GM19351 (cell line): ENCODE results near the gene MNS1.
"Not testable (repeated sequence)": the region's sequence is repeated elsewhere in the genome, so short reads cannot be mapped to it uniquely, and the experiment has no call there.

Source experiments
- ATAC-seq: cut with Tn5 transposase; IDR thresholded peaks from one replicate; pipeline ENCODE4 v1.9.1; 2021; ENCODE audit warnings: mild to moderate bottlenecking, moderate library complexity; ENCODE audit not compliant: unreplicated experiment

Gene MNS1

DNA sequence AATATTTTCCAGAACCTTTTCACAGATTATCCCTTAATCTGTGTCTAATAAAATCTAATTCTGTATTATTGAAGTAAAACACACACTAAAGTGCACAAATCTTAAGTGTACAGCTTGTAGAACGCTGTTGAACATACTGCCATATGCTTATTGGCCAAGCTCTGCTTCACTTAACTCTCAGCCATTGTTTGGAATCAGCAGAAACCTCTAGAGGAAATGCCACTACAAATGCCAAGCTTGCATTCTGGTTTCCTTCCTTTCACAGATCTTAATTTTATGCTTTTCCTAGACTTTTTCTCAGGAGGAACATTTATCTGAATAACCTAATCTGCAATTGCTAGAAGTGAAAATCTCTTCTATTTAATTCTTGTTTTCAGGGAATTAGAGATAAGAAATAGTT lies 10.1 kb downstream of the MNS1 start:
- no peak for ATAC-seq

DNA sequence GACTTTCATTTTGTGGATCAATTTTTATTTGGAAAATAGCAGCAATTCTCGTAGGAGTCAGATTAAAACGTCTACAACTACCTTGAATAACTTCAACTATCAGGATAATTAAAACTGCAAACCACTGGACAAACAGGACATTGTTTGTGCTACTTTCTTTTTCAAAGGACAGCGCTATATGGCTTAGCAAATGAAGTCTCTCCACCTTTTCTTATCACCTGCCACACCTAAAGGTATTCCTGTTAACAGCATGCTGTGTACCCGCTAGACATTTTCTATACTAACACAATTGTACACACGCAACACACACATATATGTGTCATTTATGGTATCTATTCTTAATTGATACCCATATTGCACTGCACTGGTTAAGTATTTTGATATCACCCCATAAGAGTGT lies 19.2 kb downstream of the MNS1 start:
- ATAC-seq, result no peak

DNA sequence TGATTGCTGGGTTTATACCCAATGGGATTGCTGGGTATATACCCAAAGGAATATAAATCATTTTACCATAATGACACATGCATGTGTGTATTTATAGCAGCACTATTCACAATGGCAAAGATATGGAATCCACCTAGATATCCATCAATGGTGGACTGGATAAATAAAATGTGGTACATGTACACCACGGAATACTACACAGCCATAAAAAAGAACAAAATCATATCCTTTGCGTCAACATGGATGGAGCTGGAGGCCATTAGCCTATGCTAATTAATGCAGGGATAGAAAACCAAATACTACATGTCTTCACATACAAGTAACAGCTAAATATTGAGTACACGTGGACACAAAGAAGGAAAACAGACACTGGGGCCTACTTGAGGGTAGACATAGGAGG lies 22.6 kb downstream of the MNS1 start:
- no peak for ATAC-seq

DNA sequence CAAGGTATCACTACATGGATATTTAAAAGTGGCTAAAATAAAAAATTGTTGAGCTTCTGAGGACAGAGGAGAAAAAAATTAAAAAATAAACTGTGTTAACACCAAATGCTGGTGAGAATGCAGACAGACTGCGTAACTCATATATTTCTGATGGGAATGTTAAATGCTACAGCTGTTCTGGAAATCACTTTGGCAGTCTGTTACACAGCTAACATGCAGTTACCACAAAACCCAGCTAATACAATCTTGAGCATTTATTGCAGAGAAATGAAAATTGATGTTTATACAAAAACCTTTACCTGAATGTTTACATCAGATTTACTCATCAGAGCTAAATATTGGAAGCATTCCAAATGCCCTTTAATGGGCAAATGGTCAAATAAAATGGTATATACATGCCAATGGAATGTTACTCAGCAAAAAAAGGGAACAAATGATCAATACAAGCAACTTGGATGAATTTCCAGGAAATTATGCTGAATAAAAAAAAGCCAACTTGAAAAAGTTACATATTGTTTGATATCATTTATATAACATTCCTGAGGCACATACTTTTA lies 24.6 kb downstream of the MNS1 start:
- no peak for ATAC-seq

DNA sequence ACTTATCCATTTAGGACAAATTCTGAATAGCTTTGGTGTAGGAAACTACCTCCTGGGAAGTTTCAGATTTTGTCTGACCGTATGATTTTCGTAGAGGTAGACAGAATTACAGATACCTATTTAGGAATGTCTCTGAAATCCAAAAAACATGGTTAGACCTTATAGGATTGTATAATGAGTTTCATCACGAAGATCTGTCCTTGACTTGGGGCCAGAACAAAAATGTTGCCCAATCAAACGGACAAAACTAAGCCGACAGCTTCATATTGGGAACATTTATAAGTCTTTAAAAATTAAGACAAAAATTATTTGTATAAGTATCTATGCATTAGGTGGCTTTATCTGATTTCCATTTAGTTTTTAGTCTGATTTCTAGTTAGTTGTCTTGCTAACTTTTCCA lies 32.6 kb downstream of the MNS1 start:
- ATAC-seq, result no peak

DNA sequence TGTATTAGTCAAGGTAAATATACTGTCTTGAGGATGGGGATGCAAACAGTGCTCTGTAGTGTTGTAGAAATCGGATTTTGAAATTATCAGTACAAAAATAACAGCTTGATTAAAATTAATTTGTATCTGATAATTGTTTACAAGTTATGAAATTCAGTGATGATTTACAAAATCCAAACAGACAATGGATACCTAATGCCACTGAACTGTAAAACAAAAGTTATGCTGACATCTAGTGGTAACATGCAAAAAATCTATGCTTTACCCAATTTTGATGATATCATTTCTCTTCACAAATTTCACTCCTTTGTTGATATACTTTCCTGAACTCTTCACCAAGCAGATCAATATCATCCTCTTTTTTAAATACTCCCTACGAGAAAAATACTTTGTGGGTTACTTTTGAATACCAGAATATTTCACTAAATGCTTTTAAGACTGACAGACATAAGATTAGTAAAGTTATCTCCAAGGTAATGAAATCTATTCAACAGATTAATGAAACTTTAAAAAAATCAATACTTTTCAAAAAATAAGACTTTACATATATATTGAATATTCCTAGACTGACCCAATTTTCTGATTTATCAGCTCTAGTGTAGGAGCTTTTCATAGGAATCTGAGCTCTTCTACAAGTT lies 36.0 kb downstream of the MNS1 start:
- no peak for ATAC-seq

DNA sequence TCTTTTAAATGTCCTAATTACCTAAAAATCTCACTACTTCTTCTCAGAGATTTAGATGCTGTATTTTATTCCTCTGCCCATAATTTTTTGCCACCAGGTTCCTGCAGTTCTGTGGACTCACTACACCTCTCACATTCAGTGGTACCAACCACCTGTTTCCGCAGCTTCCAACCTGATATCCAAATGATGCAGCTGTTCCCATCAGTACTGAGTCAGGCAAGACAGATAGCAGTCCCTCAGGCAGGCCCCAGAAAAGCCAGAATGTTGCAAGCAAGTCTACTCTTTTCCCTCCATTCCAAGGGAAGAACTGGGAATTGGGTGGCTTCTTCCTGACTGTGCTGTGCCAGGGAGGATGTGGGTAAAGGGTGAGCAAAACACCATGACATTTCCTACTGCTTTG lies 39.0 kb downstream of the MNS1 start:
- ATAC-seq, result no peak

DNA sequence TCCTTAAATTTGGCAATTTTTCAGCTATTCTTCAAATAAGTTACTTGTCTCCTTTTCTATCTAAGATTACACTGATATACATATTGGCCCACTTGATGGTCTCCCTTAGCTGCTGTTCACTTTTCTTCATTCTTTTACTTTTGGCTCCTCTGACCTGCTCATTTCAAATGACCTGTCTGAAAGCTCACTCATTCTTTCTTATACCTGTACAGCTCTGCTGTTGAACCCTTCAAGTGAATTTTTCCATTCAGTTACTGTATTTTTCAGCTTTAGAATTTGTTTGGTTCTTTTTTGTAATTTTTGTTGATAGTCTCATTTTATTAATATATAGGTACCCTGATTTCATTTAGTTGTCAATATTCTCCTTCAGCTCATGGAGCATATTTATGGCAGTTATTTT lies 39.7 kb downstream of the MNS1 start:
- no peak for ATAC-seq

DNA sequence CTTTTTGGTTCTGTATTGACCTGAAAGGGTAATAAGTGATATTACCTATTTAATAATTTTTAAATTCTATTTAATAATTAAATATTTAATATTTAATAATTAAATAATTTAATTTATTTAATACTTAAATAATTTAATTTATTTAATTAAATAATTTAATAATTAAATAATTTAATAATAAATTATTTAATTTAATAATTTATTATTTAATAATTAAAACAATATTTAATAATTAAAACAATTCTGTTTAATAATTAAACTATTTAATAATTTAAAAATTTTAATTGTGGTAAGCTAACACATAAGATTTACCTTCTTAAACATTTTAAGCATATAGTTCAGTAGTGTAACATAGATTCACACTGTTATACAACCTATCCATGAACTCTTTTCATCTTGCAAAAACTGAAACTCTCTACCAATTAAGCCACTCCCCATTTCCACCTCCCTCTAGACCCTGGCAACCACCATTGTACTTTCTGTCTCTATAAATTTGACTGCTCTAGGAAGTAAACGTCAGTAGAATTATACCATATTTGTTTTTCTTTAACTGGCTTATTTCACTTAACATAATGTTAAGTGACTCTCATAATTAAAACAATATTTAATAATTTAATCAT lies 51.7 kb downstream of the MNS1 start:
- not testable (repeated sequence) for ATAC-seq

DNA sequence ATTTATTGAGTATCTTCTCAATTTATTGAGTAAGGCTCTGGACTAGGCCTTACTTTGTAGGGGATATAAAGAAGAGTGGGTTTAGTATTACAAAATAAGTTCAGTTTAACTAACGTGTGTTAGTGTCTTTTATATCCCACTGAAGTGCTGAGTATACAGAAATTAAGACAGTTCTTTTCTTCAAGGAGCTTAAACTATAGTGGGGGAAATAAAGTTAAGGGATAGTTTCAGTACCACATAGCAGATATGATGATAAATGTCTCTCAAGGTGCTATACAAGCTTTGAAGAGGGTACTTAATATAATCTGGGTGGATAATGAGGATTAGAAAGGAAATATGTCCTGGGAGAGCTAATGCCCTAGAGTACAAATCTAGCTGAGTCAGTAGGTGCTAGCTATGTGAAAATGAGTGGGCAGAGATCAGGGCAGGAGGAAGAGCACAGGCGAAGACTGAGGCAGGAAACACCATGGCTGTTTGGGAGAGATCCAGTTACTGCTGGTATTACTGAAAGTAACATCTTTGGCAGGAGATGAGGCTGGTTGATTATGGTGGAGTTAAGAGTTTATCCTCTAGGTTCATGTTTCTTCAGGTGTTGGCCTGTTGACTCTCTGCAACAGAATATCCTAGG lies 53.7 kb downstream of the MNS1 start:
- ATAC-seq, result no peak

DNA sequence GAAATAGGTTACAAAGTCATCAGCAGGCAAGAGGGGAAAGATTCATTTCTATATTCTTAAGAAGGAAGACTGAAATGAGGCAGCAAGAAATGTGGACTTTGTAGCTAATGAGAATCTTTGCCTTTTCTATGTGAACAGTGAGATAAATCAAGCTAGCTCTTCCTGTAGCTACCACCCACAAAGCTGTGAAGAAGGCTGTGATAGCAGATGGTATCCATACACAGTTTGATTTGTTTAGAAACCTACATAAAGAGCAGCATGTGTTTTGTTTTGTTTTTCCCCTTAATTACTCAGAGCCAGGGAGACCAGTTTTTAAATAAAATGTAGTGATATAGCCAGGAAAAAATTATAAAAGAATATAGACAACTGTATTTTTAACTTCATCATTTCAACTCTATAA lies 54.2 kb downstream of the MNS1 start:
- ATAC-seq, result no peak

DNA sequence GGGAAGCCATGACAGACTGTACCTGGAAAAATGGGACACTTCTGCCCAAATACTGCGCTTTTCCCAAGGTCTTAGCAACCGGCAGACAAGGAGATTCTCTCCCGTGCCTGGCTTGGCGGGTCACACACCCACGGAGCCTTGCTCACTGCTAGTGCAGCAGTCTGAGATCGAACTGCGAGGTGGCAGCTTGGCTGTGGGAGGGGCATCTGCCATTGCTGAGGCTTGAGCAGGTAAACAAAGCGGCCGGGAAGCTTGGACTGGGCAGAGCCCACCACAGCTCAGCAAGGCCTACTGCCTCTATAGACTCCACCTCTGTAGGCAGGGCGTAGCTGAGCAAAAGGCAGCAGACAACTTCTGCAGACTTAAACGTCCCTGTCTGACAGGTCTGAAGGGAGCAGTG lies 65.7 kb downstream of the MNS1 start:
- ATAC-seq, result not testable (repeated sequence)

DNA sequence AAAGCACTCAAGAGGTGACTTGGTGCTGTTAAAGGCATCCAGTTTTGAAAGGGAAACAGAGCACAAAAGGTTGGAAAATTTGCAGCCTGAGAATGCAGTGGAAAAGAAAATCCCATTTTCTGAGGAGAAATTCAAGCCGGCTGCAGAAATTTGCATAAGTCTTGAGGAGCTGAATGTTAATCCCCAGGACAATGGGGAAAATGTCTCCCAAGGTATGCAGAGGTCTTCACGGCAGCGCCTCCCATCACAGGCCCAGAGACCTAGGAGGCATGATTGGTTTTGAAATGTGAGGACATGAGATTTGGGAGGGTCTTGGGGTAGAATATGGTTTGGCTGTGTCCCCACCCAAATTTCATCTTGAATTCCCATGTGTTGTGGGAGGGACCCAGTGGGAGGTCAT lies 67.6 kb downstream of the MNS1 start:
- ATAC-seq, result not testable (repeated sequence)

DNA sequence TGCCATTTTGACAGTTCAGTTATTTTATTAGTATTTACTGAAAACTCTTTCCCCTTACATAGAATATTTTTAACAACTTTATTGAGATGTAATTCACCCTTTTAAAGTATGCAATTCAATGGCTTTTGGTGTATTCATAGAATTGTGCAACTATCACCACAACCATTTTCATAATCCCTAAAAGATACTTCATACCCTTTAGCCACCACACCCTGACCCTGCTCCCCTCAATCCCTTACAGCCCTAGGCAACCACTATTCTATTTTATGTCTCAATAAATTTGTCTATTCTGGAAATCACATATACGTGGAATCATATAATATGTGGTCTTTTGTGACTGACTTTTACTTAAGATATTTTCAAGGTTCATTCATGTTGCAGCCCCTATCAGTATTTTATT lies 70.0 kb downstream of the MNS1 start:
- no peak for ATAC-seq

DNA sequence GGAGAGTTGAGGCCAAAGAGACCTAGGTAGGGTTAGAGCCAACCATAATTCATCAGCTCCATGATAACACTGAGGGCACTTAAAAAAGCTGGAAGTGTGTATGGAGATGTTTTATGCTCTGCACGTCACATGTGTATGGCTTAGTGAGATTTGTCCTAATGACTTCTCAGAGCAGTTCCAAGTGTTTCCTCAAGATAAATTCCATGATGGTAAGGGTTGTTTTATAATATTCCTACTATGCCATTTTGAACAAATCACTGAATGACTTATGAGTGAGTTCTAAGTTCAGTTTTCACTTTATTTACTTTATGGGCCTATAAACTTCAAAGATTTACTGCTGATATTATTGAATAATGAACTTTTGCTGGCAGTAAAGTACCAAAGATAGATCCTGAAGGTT lies 71.7 kb downstream of the MNS1 start:
- ATAC-seq, result no peak

DNA sequence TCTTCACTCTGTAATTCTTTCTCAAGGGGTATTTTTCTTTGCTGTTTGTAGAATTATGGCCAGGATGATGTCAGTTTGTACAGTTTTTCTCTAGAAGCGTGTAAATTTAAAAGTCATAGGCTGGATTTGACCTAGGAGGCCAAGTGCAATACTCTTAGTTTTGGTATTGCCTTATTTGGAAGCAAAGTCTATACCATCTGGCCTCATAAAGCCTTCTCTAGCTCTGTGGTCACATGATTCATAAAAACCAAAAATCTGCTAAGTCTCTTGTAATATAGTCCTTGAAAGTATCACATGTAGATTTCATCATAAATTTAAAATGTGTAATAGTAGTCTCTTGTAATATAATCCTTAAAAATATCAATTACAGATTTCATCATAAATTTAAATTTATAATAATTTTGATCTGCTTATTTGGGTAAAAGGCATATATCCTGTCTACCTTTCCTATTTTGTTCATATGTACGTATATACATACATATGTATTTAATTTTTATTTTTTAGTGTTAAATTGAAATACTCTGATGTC lies 74.1 kb downstream of the MNS1 start:
- no peak for ATAC-seq

DNA sequence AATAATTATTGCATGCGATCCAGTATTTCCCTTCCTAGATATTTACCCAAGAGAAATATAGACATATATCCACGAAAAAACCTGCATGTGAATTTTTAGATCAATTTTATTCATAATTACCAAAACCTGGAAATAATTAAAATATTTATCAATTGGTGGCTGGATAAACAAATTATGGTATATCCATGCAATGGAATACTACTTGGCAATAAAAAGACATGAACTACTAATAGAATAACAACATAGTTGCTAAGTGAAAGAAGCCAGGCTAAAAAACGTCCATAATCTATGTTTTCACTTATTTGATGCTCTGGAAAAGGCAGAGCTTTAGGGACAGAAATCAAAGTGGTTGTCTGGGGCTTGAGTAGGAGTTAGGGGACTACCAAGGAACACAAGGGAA lies 79.0 kb downstream of the MNS1 start:
- no peak for ATAC-seq

DNA sequence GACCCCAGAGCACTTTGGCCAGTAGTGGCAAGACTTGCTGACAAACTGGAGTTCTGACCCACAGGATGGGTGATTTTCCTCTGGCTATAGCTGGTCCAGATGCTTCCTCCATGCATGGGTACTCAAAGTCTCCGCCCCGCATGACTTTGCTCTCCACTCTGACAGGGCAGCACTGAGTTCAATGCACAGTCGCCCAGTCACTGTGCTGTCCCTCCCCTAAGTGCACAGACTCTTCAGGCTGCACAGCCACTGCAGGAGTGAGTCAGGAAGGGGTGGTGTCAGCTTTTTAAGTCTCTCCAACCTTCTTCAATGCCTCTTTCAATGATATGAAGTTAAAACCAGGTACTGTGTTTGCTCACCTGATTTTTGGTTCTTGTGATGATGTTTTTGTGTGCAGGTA lies 81.9 kb downstream of the MNS1 start:
- no peak for ATAC-seq
